Measurements from ENCODE around the gene FBXO31. TPM values are rescaled to one million over a fixed set of nuclear protein-coding genes. Genes with fewer than 3 reads are reported as not detected.
A peak's percentile ranks its signal among the peaks of the same experiment; 100 is the strongest.

The FBXO31 gene
- total and polyA plus RNA-seq, 2 of the 13 experiments (the other 11 are each of a cell fraction or from before 2014, with no cell fraction given) = 92.4 to 101 TPM

- TF ChIP-seq TFDP2 (CRISPR knock-in tag; IDR thresholded peaks at IDR 0.05) = peak; percentile 75; the same call in 1 of the 2 replicates
- TF ChIP-seq ZNF260 (CRISPR knock-in tag; IDR thresholded peaks at IDR 0.05; ENCODE audit: borderline replicate concordance, low read depth) = no peak
- TF ChIP-seq YY1 (IDR thresholded peaks at IDR 0.05; ENCODE audit: insufficient read depth, insufficient replicate concordance, low read depth, low read length) = peak; percentile 92
- no peak for TF ChIP-seq HNRNPH1 (optimal IDR thresholded peaks at IDR 0.05; ENCODE audit: low read depth, low read length)
- TF ChIP-seq, protein P1, sequence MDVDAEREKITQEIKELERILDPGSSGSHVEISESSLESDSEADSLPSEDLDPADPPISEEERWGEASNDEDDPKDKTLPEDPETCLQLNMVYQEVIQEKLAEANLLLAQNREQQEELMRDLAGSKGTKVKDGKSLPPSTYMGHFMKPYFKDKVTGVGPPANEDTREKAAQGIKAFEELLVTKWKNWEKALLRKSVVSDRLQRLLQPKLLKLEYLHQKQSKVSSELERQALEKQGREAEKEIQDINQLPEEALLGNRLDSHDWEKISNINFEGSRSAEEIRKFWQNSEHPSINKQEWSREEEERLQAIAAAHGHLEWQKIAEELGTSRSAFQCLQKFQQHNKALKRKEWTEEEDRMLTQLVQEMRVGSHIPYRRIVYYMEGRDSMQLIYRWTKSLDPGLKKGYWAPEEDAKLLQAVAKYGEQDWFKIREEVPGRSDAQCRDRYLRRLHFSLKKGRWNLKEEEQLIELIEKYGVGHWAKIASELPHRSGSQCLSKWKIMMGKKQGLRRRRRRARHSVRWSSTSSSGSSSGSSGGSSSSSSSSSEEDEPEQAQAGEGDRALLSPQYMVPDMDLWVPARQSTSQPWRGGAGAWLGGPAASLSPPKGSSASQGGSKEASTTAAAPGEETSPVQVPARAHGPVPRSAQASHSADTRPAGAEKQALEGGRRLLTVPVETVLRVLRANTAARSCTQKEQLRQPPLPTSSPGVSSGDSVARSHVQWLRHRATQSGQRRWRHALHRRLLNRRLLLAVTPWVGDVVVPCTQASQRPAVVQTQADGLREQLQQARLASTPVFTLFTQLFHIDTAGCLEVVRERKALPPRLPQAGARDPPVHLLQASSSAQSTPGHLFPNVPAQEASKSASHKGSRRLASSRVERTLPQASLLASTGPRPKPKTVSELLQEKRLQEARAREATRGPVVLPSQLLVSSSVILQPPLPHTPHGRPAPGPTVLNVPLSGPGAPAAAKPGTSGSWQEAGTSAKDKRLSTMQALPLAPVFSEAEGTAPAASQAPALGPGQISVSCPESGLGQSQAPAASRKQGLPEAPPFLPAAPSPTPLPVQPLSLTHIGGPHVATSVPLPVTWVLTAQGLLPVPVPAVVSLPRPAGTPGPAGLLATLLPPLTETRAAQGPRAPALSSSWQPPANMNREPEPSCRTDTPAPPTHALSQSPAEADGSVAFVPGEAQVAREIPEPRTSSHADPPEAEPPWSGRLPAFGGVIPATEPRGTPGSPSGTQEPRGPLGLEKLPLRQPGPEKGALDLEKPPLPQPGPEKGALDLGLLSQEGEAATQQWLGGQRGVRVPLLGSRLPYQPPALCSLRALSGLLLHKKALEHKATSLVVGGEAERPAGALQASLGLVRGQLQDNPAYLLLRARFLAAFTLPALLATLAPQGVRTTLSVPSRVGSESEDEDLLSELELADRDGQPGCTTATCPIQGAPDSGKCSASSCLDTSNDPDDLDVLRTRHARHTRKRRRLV (CRISPR knock-in tag; IDR thresholded peaks at IDR 0.05) = peak; percentile 5; the same call in 1 of the 2 replicates
- TF ChIP-seq, protein P2, sequence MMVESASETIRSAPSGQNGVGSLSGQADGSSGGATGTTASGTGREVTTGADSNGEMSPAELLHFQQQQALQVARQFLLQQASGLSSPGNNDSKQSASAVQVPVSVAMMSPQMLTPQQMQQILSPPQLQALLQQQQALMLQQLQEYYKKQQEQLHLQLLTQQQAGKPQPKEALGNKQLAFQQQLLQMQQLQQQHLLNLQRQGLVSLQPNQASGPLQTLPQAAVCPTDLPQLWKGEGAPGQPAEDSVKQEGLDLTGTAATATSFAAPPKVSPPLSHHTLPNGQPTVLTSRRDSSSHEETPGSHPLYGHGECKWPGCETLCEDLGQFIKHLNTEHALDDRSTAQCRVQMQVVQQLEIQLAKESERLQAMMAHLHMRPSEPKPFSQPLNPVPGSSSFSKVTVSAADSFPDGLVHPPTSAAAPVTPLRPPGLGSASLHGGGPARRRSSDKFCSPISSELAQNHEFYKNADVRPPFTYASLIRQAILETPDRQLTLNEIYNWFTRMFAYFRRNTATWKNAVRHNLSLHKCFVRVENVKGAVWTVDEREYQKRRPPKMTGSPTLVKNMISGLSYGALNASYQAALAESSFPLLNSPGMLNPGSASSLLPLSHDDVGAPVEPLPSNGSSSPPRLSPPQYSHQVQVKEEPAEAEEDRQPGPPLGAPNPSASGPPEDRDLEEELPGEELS (CRISPR knock-in tag; IDR thresholded peaks at IDR 0.05) = peak; percentile 93
- TF ChIP-seq ZNF720 (CRISPR knock-in tag; IDR thresholded peaks at IDR 0.05) = no peak
- TF ChIP-seq RARA (CRISPR knock-in tag; IDR thresholded peaks at IDR 0.05) = peak; percentile 84
- peak; percentile 74 for TF ChIP-seq HOMEZ (CRISPR knock-in tag; IDR thresholded peaks at IDR 0.05; ENCODE audit: low read depth)
- TF ChIP-seq KMT2B (CRISPR knock-in tag; IDR thresholded peaks at IDR 0.05) = peak; percentile 94; the same call in 1 of the 2 replicates
- TF ChIP-seq, protein P3, sequence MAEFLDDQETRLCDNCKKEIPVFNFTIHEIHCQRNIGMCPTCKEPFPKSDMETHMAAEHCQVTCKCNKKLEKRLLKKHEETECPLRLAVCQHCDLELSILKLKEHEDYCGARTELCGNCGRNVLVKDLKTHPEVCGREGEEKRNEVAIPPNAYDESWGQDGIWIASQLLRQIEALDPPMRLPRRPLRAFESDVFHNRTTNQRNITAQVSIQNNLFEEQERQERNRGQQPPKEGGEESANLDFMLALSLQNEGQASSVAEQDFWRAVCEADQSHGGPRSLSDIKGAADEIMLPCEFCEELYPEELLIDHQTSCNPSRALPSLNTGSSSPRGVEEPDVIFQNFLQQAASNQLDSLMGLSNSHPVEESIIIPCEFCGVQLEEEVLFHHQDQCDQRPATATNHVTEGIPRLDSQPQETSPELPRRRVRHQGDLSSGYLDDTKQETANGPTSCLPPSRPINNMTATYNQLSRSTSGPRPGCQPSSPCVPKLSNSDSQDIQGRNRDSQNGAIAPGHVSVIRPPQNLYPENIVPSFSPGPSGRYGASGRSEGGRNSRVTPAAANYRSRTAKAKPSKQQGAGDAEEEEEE (CRISPR knock-in tag; IDR thresholded peaks at IDR 0.05; ENCODE audit: borderline replicate concordance) = no peak
- TF ChIP-seq HOXA3 (CRISPR knock-in tag; IDR thresholded peaks at IDR 0.05) = peak; percentile 92
- TF ChIP-seq, protein P4, sequence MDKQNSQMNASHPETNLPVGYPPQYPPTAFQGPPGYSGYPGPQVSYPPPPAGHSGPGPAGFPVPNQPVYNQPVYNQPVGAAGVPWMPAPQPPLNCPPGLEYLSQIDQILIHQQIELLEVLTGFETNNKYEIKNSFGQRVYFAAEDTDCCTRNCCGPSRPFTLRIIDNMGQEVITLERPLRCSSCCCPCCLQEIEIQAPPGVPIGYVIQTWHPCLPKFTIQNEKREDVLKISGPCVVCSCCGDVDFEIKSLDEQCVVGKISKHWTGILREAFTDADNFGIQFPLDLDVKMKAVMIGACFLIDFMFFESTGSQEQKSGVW (CRISPR knock-in tag; IDR thresholded peaks at IDR 0.05; ENCODE audit: borderline replicate concordance) = no peak
- peak; percentile 89 for TF ChIP-seq MED1 (CRISPR knock-in tag; IDR thresholded peaks at IDR 0.05)
- peak; percentile 96 for TF ChIP-seq AKAP8 (CRISPR knock-in tag; IDR thresholded peaks at IDR 0.05)
These were observed at the start of gene FBXO31 (continued) for GRCh38 chr16:87383505-87384161.

Data from HepG2 (cell line).